Measurements from ENCODE around the gene TMUB2.

TMUB2 gene

GRCh38 chr17:44219108-44219615 lies 32.4 kb downstream of the TMUB2 start:
- H3K4me3 ChIP-seq (ENCODE audit: low read depth, low read length): peak overlapping the region; percentile 37
- no peak for DNase-seq (ENCODE audit: low read depth)
- peak; percentile 19; the same call in 1 of the 2 replicates for TF ChIP-seq CTCF (IDR thresholded peaks at IDR 0.05; ENCODE audit: control insufficient read depth, extremely low read depth, insufficient read depth)

- no peak for DNase-seq (ENCODE audit: low read depth)
- H3K4me3 ChIP-seq (ENCODE audit: low read depth, low read length): peak within 1 kb of the TSS; percentile 69
- 0 out of 2 replicates have a peak, but pooled peaks have one; percentile 5 for TF ChIP-seq CTCF (IDR thresholded peaks at IDR 0.05; ENCODE audit: control insufficient read depth, extremely low read depth, insufficient read depth)
These were observed 32.9 kb downstream of the TMUB2 start, which contains the start of gene UBTF for GRCh38 chr17:44219616-44220212. Gene UBTF (minus strand): TSS chr17:44219675. CDS start chr17:44218229, 1,446 bp downstream.

GRCh38 chr17:44220213-44221083 lies 33.7 kb downstream of the TMUB2 start:
- no peak for DNase-seq (ENCODE audit: low read depth)
- H3K4me3 ChIP-seq (ENCODE audit: low read depth, low read length): peak overlapping the region; percentile 69
- TF ChIP-seq CTCF (IDR thresholded peaks at IDR 0.05; ENCODE audit: control insufficient read depth, extremely low read depth, insufficient read depth): no peak

GRCh38 chr17:44221084-44221861 lies 34.5 kb downstream of the TMUB2 start:
- H3K4me3 ChIP-seq (ENCODE audit: low read depth, low read length): peak overlapping the region; percentile 69
- no peak for DNase-seq (ENCODE audit: low read depth)
- TF ChIP-seq CTCF (IDR thresholded peaks at IDR 0.05; ENCODE audit: control insufficient read depth, extremely low read depth, insufficient read depth): no peak

- no peak for TF ChIP-seq CTCF (IDR thresholded peaks at IDR 0.05; ENCODE audit: control insufficient read depth, extremely low read depth, insufficient read depth)
- peak overlapping the region; percentile 69 for H3K4me3 ChIP-seq (ENCODE audit: low read depth, low read length)
- DNase-seq (ENCODE audit: low read depth): no peak
These were observed 35.0 kb downstream of the TMUB2 start for GRCh38 chr17:44221862-44222111.

- TF ChIP-seq CTCF (IDR thresholded peaks at IDR 0.05; ENCODE audit: control insufficient read depth, extremely low read depth, insufficient read depth): no peak
- DNase-seq (ENCODE audit: low read depth): no peak
- peak overlapping the region; percentile 69 for H3K4me3 ChIP-seq (ENCODE audit: low read depth, low read length)
These were observed 35.5 kb downstream of the TMUB2 start for GRCh38 chr17:44222112-44222869.
